ENCODE results near the gene RALGPS1.

GRCh38 chr9:127104581-127105311 lies 190.2 kb downstream of the RALGPS1 start:
- TF ChIP-seq POLR2A (IDR thresholded peaks at IDR 0.05) (no peak), CTCF (IDR thresholded peaks at IDR 0.05) (no peak), POLR2AphosphoS5 (IDR thresholded peaks at IDR 0.05) (no peak), EP300 (IDR thresholded peaks at IDR 0.05) (no peak)

Measured in sigmoid colon (tissue), 4 donors.